HCT116 (cell line): ENCODE measurements around the gene NELFB. TPM values are rescaled to one million over a fixed set of nuclear protein-coding genes. Genes with fewer than 3 reads are reported as not detected.

ENCODE experiments used
- ATAC-seq: fragments of 200-7000 bp; cut with Tn5 transposase; 2 replicates; pipeline ENCODE4 v1.9.1; 2020; ENCODE audit warnings: mild to moderate bottlenecking, moderate library complexity
- BruUV-seq: library from RNA; stranded (reverse); fragments of 400-500 nt; replicated peaks from 2 replicates; lab custom pipeline; 2021; lab: Mats Ljungman, UMichigan
- CTCF ChIA-PET: fragments of 300-600 bp; sonication (Branson Sonifier 250); formaldehyde crosslinking; loops from one replicate; lab custom pipeline; 2021; ENCODE audit warnings: antibody characterized with exemption; lab: Charles Lee
- POLR2A ChIA-PET: fragments of 300-600, 350-600 bp; sonication (Branson Sonifier 250); formaldehyde crosslinking; loops from one replicate; lab custom pipeline; 2021; ENCODE audit warnings: antibody characterized with exemption; lab: Charles Lee
- RAD21 ChIA-PET, 2 experiments: fragments of 300-600 bp; sonication (Branson Sonifier 250); formaldehyde crosslinking; loops; one replicate each; lab custom pipeline; 2023; ENCODE audit warnings: low total read pairs in 2 of 2; ENCODE audit not compliant: uncharacterized antibody in 2 of 2, unreplicated experiment in 2 of 2, low non-redundant PET in 1 of 2; lab: Charles Lee
- DNase-seq: peaks from one replicate; pipeline ENCODE4 v3.0.0-alpha.2; 2010; ENCODE audit warnings: low read depth, low spot score
- H2AFZ ChIP-seq: fragments of 200-600 bp; shearing (Covaris generic), sonication (generic); 2 replicates; pipeline ENCODE4 v1.6.1; 2017; ENCODE audit warnings: low read depth, mixed run types, mixed read lengths, antibody characterized with exemption, low read length; ENCODE audit not compliant: poor library complexity, severe bottlenecking
- H3K27ac ChIP-seq: 2 replicates; pipeline ENCODE4 v1.5.1; 2012; ENCODE audit warnings: low read depth, low read length
- H3K27me3 ChIP-seq: fragments of 200-600 bp; sonication (generic); 2 replicates; pipeline ENCODE4 v1.6.1; 2016; ENCODE audit warnings: mixed run types, low read length, mixed read lengths; ENCODE audit not compliant: insufficient read depth
- H3K36me3 ChIP-seq, 2 experiments: fragments of 200-500 bp in 1 of 2; fragments of 200-600 bp in 1 of 2; sonication (Bioruptor generic) in 1 of 2; sonication (generic) in 1 of 2; 2 replicates each; pipeline versions ENCODE4 v1.5.1 to v1.6.1; 2014 to 2016; ENCODE audit warnings: low read length in 2 of 2, inconsistent platforms in 1 of 2, mixed read lengths in 1 of 2, mixed run types in 1 of 2; ENCODE audit not compliant: insufficient read depth in 2 of 2, control insufficient read depth in 1 of 2
- H3K4me1 ChIP-seq, 2 experiments: fragments of 200-600 bp in 1 of 2; sonication (generic) in 1 of 2; 2 replicates each; pipeline versions ENCODE4 v1.5.1 to v1.6.1; 2012 to 2017; ENCODE audit warnings: low read length in 2 of 2, inconsistent platforms in 1 of 2, mild to moderate bottlenecking in 1 of 2, mixed read lengths in 1 of 2, mixed run types in 1 of 2, moderate library complexity in 1 of 2; ENCODE audit not compliant: insufficient read depth in 2 of 2, control insufficient read depth in 1 of 2
- H3K4me2 ChIP-seq: fragments of 200-600 bp; sonication (generic); 2 replicates; pipeline ENCODE4 v1.6.1; 2017; ENCODE audit warnings: mixed run types, low read length, mixed read lengths
- H3K4me3 ChIP-seq, 2 experiments: fragments of 200-600 bp in 1 of 2; sonication (generic) in 1 of 2; replicated peaks in 1 of 2; 2 replicates each; pipeline ENCODE4 v1.5.1; 2011 to 2016; ENCODE audit warnings: low read length in 2 of 2, control low read depth in 1 of 2, low read depth in 1 of 2, mild to moderate bottlenecking in 1 of 2, mixed read lengths in 1 of 2, mixed run types in 1 of 2
- H3K79me2 ChIP-seq: fragments of 200-600 bp; sonication (generic); 2 replicates; pipeline ENCODE4 v1.6.1; 2017; ENCODE audit warnings: mild to moderate bottlenecking, mixed run types, low read length, moderate library complexity, mixed read lengths; ENCODE audit not compliant: insufficient read depth
- H3K9ac ChIP-seq: fragments of 200-600 bp; sonication (generic); 2 replicates; pipeline ENCODE4 v1.6.1; 2016; ENCODE audit warnings: low read length, mixed read lengths
- H3K9me2 ChIP-seq: fragments of 200-600 bp; sonication (generic), shearing (Covaris generic); 2 replicates; pipeline ENCODE4 v1.6.1; 2017; ENCODE audit warnings: mixed run types, mild to moderate bottlenecking, moderate library complexity; ENCODE audit not compliant: insufficient read depth
- H3K9me3 ChIP-seq, 2 experiments: fragments of 200-500 bp in 1 of 2; fragments of 200-600 bp in 1 of 2; sonication (Bioruptor generic) in 1 of 2; sonication (generic) in 1 of 2; 2 replicates each; pipeline ENCODE4 v1.6.1; 2014 to 2017; ENCODE audit warnings: low read length in 2 of 2, mixed read lengths in 2 of 2, inconsistent platforms in 1 of 2, low read depth in 1 of 2, mild to moderate bottlenecking in 1 of 2, mixed run types in 1 of 2, moderate library complexity in 1 of 2; ENCODE audit not compliant: control insufficient read depth in 1 of 2, insufficient read depth in 1 of 2
- H4K20me1 ChIP-seq: fragments of 200-600 bp; sonication (generic), shearing (Covaris generic); 2 replicates; pipeline ENCODE4 v1.6.1; 2017; ENCODE audit warnings: mixed run types, mild to moderate bottlenecking, moderate library complexity; ENCODE audit not compliant: insufficient read depth
- ATF3 ChIP-seq: IDR thresholded peaks from 2 replicates; pipeline ENCODE4 v1.6.1; 2012
- CBX3 ChIP-seq: IDR thresholded peaks from 2 replicates; pipeline ENCODE4 v1.6.1; 2012; ENCODE audit warnings: low read depth
- CTCF ChIP-seq, 3 experiments: fragments of 200-600 bp in 1 of 3; sonication (generic) in 1 of 3; IDR thresholded peaks in 2 of 3; conservative IDR thresholded peaks in 1 of 3; 2 replicates each; pipeline ENCODE4 v1.5.1; 2012 to 2017; ENCODE audit warnings: low read depth in 2 of 3, low read length in 2 of 3, antibody characterized with exemption in 1 of 3, borderline replicate concordance in 1 of 3, control low read depth in 1 of 3, mild to moderate bottlenecking in 1 of 3, mixed read lengths in 1 of 3, mixed run types in 1 of 3, moderate library complexity in 1 of 3; ENCODE audit not compliant: insufficient read depth in 1 of 3
- ELF1 ChIP-seq: IDR thresholded peaks from 2 replicates; pipeline ENCODE4 v1.6.1; 2012; ENCODE audit warnings: low read depth, borderline replicate concordance
- EZH2phosphoT487 ChIP-seq: fragments of 200-600 bp; IDR thresholded peaks from 2 replicates; pipeline ENCODE4 v1.6.1; 2018; ENCODE audit warnings: antibody characterized with exemption, borderline replicate concordance
- JUND ChIP-seq: IDR thresholded peaks from 2 replicates; pipeline ENCODE4 v1.6.1; 2012
- POLR2AphosphoS5 ChIP-seq: IDR thresholded peaks from 2 replicates; pipeline ENCODE4 v1.6.1; 2011; ENCODE audit warnings: mild to moderate bottlenecking, low read depth, low read length, moderate library complexity
- SIN3A ChIP-seq: IDR thresholded peaks from 2 replicates; pipeline ENCODE4 v1.6.1; 2012; ENCODE audit warnings: low read depth
- YY1 ChIP-seq: IDR thresholded peaks from 2 replicates; pipeline ENCODE4 v1.6.1; 2011; ENCODE audit warnings: low read length, low read depth, moderate library complexity, mild to moderate bottlenecking; ENCODE audit not compliant: insufficient replicate concordance; ENCODE audit errors: extremely low read depth
- ZBTB33 ChIP-seq: IDR thresholded peaks from 2 replicates; pipeline ENCODE4 v1.6.1; 2011; ENCODE audit warnings: mild to moderate bottlenecking, low read length, moderate library complexity; ENCODE audit not compliant: insufficient replicate concordance; ENCODE audit errors: extremely low read depth
- ZFX ChIP-seq: fragments of 450-650 bp; IDR thresholded peaks from 2 replicates; pipeline ENCODE4 v1.6.1; 2017
- ZNF274 ChIP-seq: fragments of 200-500 bp; sonication (Bioruptor generic); IDR thresholded peaks from 2 replicates; pipeline ENCODE4 v1.6.1; 2014; ENCODE audit warnings: mild to moderate bottlenecking, low read depth, low read length, inconsistent platforms
- intact Hi-C: fragments of 100-400 bp; cut with micrococcal nuclease; formaldehyde crosslinking; loops from 2 replicates; pipeline ENCODE4 v1.10.0; 2022
- total RNA-seq: library from RNA; stranded (reverse); gene quantifications from one replicate; pipeline ENCODE4 v1.2.1, GENCODE V29; 2021; ENCODE audit not compliant: unreplicated experiment

Gene NELFB
- total RNA-seq, 1 experiment from 2014 or later = 86.4 TPM

GRCh38 chr9:137315581-137316011 is 60.5 kb downstream of the NELFB start:
- intact Hi-C loops = no loop called here

More at GRCh38 chr9:137315581-137316011, 60.5 kb downstream of the NELFB start:
- H3K9ac ChIP-seq = peak overlapping the region; percentile 57
- H3K4me1 ChIP-seq = peaks cover 30 to 49% of the 10 kb centered on the region in 2 experiments
- ATAC-seq = no peak
- no peaks in the 10 kb centered on the region for H3K36me3 ChIP-seq
- POLR2A ChIA-PET = no interaction called here
- RAD21 ChIA-PET = interaction anchor here in 1 of 2 experiments (0.5 kb wide), 1 partner anchor 29 kb away, joined by 3 read pairs; no protein-coding TSS in a partner anchor
- no peak overlapping the region for H2AFZ ChIP-seq
- H3K4me3 ChIP-seq = no peak overlapping the region
- no peak overlapping the region; the same call in 1 of the 2 replicates for H3K27ac ChIP-seq
- no peak for DNase-seq
- H3K4me2 ChIP-seq = peak overlapping the region; percentile 71
- no peaks in the 10 kb centered on the region for H4K20me1 ChIP-seq
- no peaks in the 10 kb centered on the region for H3K27me3 ChIP-seq
- no TSS peak for BruUV-seq
- H3K9me2 ChIP-seq = no peaks in the 10 kb centered on the region
- CTCF ChIA-PET = interaction anchor here (1.3 kb wide), 1 partner anchor 13 kb away, joined by 7 read pairs; the partner anchor contains the start of gene NRARP
- no peaks in the 10 kb centered on the region for H3K79me2 ChIP-seq
- H3K9me3 ChIP-seq = no peaks in the 10 kb centered on the region
- no peak for TF ChIP-seq ZNF274
- no peak for TF ChIP-seq ZFX
- no peak for TF ChIP-seq POLR2AphosphoS5
- no peak for TF ChIP-seq CTCF (IDR thresholded peaks at IDR 0.05 in 2 of 3, conservative IDR thresholded peaks at IDR 0.05 in 1 of 3; ENCODE audit: borderline replicate concordance in 1 of 3, insufficient read depth in 1 of 3, low read depth in 2 of 3, low read length in 2 of 3)
- TF ChIP-seq YY1 = no peak
- TF ChIP-seq EZH2phosphoT487 = no peak
- TF ChIP-seq SIN3A = no peak
- no peak for TF ChIP-seq CBX3
- TF ChIP-seq ZBTB33 = no peak
- no peak for TF ChIP-seq ELF1
- TF ChIP-seq ATF3 = no peak
- TF ChIP-seq JUND = no peak
